Fibroblast of villous mesenchyme (primary cell): ENCODE data around the gene STAG1. TPM values are rescaled to one million over a fixed set of nuclear protein-coding genes. Genes with fewer than 3 reads are reported as not detected.
"Not testable (repeated sequence)": the region's sequence is repeated elsewhere in the genome, so short reads cannot be mapped to it uniquely, and the experiment has no call there.

ENCODE experiments used
- DNase-seq: peaks from one replicate; pipeline ENCODE4 v3.0.0-alpha.2; 2010; ENCODE audit warnings: low read depth
- H3K4me3 ChIP-seq: 2 replicates; pipeline ENCODE4 v1.5.1; 2011; ENCODE audit warnings: low read depth, mild to moderate bottlenecking, low read length
- CTCF ChIP-seq: IDR thresholded peaks from 2 replicates; pipeline ENCODE4 v1.5.1; 2012; ENCODE audit warnings: low read depth, mild to moderate bottlenecking, low read length; ENCODE audit not compliant: insufficient read depth
- total RNA-seq: library from RNA; depleted of rRNA; stranded (reverse); fragments of >200 nt; gene quantifications from 2 replicates; pipeline ENCODE4 v1.2.3, GENCODE V29; 2012

STAG1 gene
- total RNA-seq, 1 donor: 52.7 TPM

GRCh38 chr3:136606990-136607389, 145.2 kb downstream of the STAG1 start:
- no peak for DNase-seq
- TF ChIP-seq CTCF: no peak
- H3K4me3 ChIP-seq: no peak overlapping the region

GRCh38 chr3:136606216-136606615, 146.0 kb downstream of the STAG1 start:
- DNase-seq, H3K4me3 ChIP-seq: not testable (repeated sequence)

- no peak for DNase-seq
- TF ChIP-seq CTCF: no peak
- no peak overlapping the region for H3K4me3 ChIP-seq
Measured at GRCh38 chr3:136604961-136605360, 147.2 kb downstream of the STAG1 start.

- H3K4me3 ChIP-seq: no peak overlapping the region
- DNase-seq: no peak
- TF ChIP-seq CTCF: no peak
Measured at GRCh38 chr3:136602818-136603217, 149.4 kb downstream of the STAG1 start.

GRCh38 chr3:136595913-136596697, 156.1 kb downstream of the STAG1 start:
- no peak for TF ChIP-seq CTCF
- DNase-seq: no peak
- no peak overlapping the region for H3K4me3 ChIP-seq

GRCh38 chr3:136586580-136586979, 165.6 kb downstream of the STAG1 start:
- DNase-seq: no peak
- no peak for TF ChIP-seq CTCF

GRCh38 chr3:136584728-136585127, 167.4 kb downstream of the STAG1 start:
- no peak for TF ChIP-seq CTCF
- H3K4me3 ChIP-seq: no peak overlapping the region
- no peak for DNase-seq

More at GRCh38 chr3:136586580-136586979, 165.6 kb downstream of the STAG1 start:
- H3K4me3 ChIP-seq: no peak overlapping the region
